AG04449 (cell line): ENCODE data around the gene SOX13.

ENCODE experiments used
- CTCF ChIA-PET: fragments of 350-600 bp; formaldehyde crosslinking; extraction: SDS; loops from one replicate; lab custom pipeline; 2021; ENCODE audit warnings: antibody characterized with exemption; lab: Yijun Ruan, JAX
- POLR2A ChIA-PET: fragments of 400-600, 350-600 bp; formaldehyde crosslinking; extraction: SDS; loops from one replicate; lab custom pipeline; 2020; ENCODE audit warnings: antibody characterized with exemption, inconsistent platforms; lab: Yijun Ruan, JAX
- DNase-seq: peaks from one replicate; pipeline ENCODE4 v3.0.0-alpha.2; 2010; ENCODE audit warnings: low read depth, low spot score
- H3K4me3 ChIP-seq: 2 replicates; pipeline ENCODE4 v1.5.1; 2011; ENCODE audit warnings: low read depth, mild to moderate bottlenecking, control low read depth, low read length
- CTCF ChIP-seq: IDR thresholded peaks from one replicate; pipeline ENCODE4 v1.5.1; 2011; ENCODE audit warnings: mild to moderate bottlenecking, moderate library complexity, low read length, control low read depth, inconsistent platforms; ENCODE audit not compliant: insufficient read depth; ENCODE audit errors: missing control alignments

Gene SOX13

GRCh38 chr1:204069887-204070286 is 3.0 kb upstream of the SOX13 start:
- POLR2A ChIA-PET: interaction anchor here (0.6 kb wide), 1 partner anchor 34 kb away, joined by 3 read pairs; no protein-coding TSS in a partner anchor
- no peak for TF ChIP-seq CTCF
- DNase-seq: no peak
- no peak overlapping the region for H3K4me3 ChIP-seq
- CTCF ChIA-PET: interaction anchor here (0.7 kb wide), 1 partner anchor 59 kb away, joined by 3 read pairs; no protein-coding TSS in a partner anchor

- H3K4me3 ChIP-seq: no peak overlapping the region
- no peak for DNase-seq
- no peak for TF ChIP-seq CTCF
- POLR2A ChIA-PET: no interaction called here
- CTCF ChIA-PET: no interaction called here
These were observed 2.0 kb upstream of the SOX13 start for GRCh38 chr1:204070895-204071294.

DNA sequence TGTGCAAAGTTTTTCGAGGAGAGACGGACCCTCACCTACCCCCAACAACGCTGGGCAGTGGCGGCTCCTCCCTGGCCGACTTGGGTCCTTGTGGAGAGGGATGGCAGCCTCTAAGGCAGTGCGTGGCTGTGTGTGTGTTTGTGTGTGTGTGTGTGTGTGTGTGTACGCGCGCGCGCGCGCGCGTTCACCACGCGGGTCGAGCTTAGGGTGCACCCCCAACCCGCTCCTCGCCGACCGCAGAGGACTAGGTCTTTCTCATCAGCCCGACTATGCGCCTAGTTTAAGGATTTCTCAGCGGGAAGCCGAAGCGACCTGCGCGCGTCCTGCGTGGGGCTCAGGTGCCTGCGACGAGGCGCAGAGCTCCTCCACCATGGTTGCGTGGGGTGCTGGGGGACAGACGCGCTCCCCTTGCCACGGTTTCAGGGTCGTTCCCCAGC is 940 bp downstream of the SOX13 start:
- DNase-seq: no peak
- ChIA-PET CTCF (interaction anchor here (1.4 to 3.3 kb wide), 2 partner anchors 55 to 203 kb away, joined by 4 to 25 read pairs; no protein-coding TSS in a partner anchor), POLR2A (no interaction called here)
- TF ChIP-seq CTCF: no peak
- H3K4me3 ChIP-seq: peak overlapping the region; percentile 74

DNA sequence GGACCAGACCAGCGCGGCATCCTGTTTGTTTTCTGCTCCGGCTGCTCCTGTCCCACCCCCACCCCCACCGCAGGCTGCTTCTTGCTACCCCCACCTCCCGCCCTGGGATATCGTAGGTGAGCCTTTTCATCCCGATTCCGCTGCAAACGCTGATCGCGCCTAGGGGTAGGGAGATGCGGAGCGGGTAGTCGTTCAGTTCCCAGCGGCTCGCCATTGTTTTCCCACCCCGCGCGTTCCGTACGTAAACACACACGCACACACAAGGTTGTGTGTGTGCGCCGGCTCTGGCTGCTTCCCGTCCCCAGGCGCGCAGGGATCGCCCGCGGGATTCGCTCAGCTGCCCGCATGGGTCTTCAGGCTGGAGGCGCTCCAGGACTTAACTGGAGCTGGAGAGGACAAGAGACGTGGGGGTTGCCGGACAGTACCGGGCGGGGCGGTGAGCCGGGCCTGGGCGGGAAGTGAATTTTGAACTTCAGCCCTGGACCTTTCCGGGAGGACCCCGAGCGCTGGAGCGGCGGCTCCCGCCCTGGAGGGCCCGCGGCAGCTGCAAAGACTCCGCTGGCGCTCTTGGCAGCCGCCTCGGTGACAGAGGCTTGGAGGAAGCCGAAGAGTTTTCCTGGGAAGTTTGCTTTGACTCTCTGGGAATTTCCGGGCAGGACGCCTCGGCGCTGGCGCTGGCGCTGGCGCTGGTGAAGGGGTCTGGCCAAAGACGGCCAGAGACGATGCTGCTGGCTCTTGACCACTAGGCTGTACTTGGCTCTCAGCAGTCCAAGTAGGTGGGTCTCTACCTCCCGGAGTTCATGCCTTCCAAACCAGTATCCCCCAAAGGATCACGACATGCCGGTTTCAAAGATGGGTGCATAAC is 1.6 kb downstream of the SOX13 start:
- no peak for TF ChIP-seq CTCF
- ChIA-PET POLR2A (no interaction called here), CTCF (interaction anchor here (1.4 to 3.3 kb wide), 2 partner anchors 55 to 204 kb away, joined by 4 to 25 read pairs; no protein-coding TSS in a partner anchor)
- no peak for DNase-seq
- peak overlapping the region; percentile 74 for H3K4me3 ChIP-seq

DNA sequence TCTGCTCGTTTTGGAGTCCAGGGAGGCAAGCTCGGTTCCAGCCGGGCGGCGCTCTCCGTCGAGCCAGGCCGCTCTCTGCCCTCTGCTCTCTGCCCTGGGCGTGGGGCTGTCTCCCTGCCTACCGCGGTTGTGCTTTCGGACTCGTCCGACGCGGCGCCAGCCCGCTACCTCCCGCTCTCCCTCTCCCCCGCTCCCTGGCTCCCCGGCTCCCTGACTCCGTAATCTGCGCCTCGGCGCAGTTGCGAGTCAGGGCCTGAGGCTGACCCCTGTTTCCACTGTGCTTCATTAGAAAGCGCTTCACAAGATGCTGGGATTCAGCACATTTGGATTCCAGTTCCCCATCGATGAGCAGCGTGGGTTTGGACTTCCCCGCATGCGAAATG is 2.2 kb downstream of the SOX13 start:
- ChIA-PET CTCF (interaction anchor here (3.3 kb wide), 1 partner anchor 205 kb away, joined by 25 read pairs; no protein-coding TSS in a partner anchor), POLR2A (no interaction called here)
- H3K4me3 ChIP-seq: peak overlapping the region; percentile 74
- no peak for TF ChIP-seq CTCF
- DNase-seq: no peak
